Measurements from ENCODE around the gene RNF181. TPM values are rescaled to one million over a fixed set of nuclear protein-coding genes. Genes with fewer than 3 reads are reported as not detected.

Gene RNF181
- total RNA-seq, 1 donor from 2014 or later: 155 TPM

- H3K36me3 Mint-ChIP-seq (ENCODE audit: low read depth, unreplicated experiment): peaks cover 53% of the 10 kb centered on the region
- H3K4me3 Mint-ChIP-seq (ENCODE audit: unreplicated experiment): no peak overlapping the region
- H3K27ac Mint-ChIP-seq (ENCODE audit: unreplicated experiment): no peak overlapping the region
- no peaks in the 10 kb centered on the region for H3K9me3 Mint-ChIP-seq (ENCODE audit: unreplicated experiment)
- TF ChIP-seq CTCF (IDR thresholded peaks at IDR 0.05; ENCODE audit: unreplicated experiment): no peak
- DNase-seq (ENCODE audit: low spot score): no peak
- peaks cover 10% of the 10 kb centered on the region for H3K4me1 Mint-ChIP-seq (ENCODE audit: unreplicated experiment)
- H3K27me3 Mint-ChIP-seq (ENCODE audit: unreplicated experiment): no peaks in the 10 kb centered on the region
Observed at GRCh38 chr2:85646166-85646565, 50.6 kb downstream of the RNF181 start.

Other genes starting within 250 kb of the RNF181 start
- 37.0 TPM for gene RETSAT, start 241.2 kb upstream of the RNF181 start, total RNA-seq (ENCODE audit: unreplicated experiment)
- gene ELMOD3, start 241.0 kb upstream of the RNF181 start, total RNA-seq (ENCODE audit: unreplicated experiment): 15.9 TPM
- gene CAPG, start 185.4 kb upstream of the RNF181 start, total RNA-seq (ENCODE audit: unreplicated experiment): 76.4 TPM
- gene SH2D6, start 177.0 kb upstream of the RNF181 start, total RNA-seq (ENCODE audit: unreplicated experiment): 0.33 TPM
- 151 TPM for gene MAT2A, start 56.6 kb upstream of the RNF181 start, total RNA-seq (ENCODE audit: unreplicated experiment)
- gene GGCX, start 34.3 kb upstream of the RNF181 start, total RNA-seq (ENCODE audit: unreplicated experiment): 145 TPM
- 225 TPM for gene VAMP8, start 18.2 kb upstream of the RNF181 start, total RNA-seq (ENCODE audit: unreplicated experiment)
- gene VAMP5, start 11.3 kb upstream of the RNF181 start, total RNA-seq (ENCODE audit: unreplicated experiment): 296 TPM
- gene TMEM150A, start 7.0 kb downstream of the RNF181 start, total RNA-seq (ENCODE audit: unreplicated experiment): 42.4 TPM
- 47.5 TPM for gene C2orf68, start 16.3 kb downstream of the RNF181 start, total RNA-seq (ENCODE audit: unreplicated experiment)
- gene USP39, start 20.4 kb downstream of the RNF181 start, total RNA-seq (ENCODE audit: unreplicated experiment): 64.0 TPM
- not detected for gene SFTPB, start 72.5 kb downstream of the RNF181 start, total RNA-seq (ENCODE audit: unreplicated experiment)
- not detected for gene GNLY, start 98.6 kb downstream of the RNF181 start, total RNA-seq (ENCODE audit: unreplicated experiment)
- gene ATOH8, start 158.2 kb downstream of the RNF181 start, total RNA-seq (ENCODE audit: unreplicated experiment): 1.8 TPM